ENCODE measurements around the gene EEF2KMT. TPM values are rescaled to one million over a fixed set of nuclear protein-coding genes. Genes with fewer than 3 reads are reported as not detected.
"Not testable (repeated sequence)": the region's sequence is repeated elsewhere in the genome, so short reads cannot be mapped to it uniquely, and the experiment has no call there.

The EEF2KMT gene, protein sequence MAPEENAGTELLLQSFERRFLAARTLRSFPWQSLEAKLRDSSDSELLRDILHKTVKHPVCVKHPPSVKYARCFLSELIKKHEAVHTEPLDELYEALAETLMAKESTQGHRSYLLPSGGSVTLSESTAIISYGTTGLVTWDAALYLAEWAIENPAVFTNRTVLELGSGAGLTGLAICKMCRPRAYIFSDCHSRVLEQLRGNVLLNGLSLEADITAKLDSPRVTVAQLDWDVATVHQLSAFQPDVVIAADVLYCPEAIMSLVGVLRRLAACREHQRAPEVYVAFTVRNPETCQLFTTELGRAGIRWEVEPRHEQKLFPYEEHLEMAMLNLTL
- total RNA-seq: 10 to 100 TPM in 3 of 4 donors, 1 to 10 TPM in 1; 10.0 to 15.6 (median 13.7) TPM

DNA sequence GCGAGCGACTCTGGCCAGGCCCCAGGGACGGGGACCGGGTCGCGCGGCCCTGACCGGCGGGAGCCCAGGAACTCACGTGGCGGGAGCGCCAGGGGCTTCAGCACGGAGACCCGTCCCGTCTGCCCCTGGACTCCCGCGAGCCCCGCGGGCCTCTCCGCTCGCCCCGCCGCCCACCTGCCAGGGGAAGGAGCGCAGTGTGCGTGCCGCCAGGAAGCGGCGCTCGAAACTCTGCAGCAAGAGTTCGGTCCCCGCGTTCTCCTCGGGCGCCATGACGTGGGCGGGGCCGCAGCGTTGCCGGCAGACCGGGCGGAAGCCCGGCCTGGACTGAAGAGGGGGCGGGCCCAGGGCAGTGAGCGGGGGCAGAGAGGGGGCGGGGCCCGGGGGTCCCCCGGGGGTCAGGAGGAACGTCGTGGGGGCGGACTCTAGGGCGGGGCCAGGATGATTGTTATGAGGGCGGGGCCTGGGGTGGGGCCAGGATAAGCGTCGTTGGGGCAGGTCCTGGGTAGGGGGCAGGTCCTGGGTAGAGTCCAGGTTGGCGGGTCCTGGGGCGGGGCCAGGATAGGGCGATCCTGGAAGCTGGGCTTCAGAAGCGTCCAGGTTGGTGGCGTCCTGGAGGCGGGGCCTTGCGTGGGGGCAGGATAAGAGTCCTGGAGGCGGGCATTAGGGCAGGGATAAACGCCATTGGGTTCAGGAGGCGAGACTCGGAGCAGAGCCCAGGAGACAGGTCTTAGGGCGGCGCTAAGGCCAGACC is at the start of gene EEF2KMT:
TSS of gene EEF2KMT (minus strand) at position 326 of the 751 bp plus-strand sequence. CDS start at position 270, 56 bp downstream.
- H3K27me3 ChIP-seq; intact Hi-C loops (cut with DNase I); H3K9me3 ChIP-seq; H3K36me3 ChIP-seq: not testable (repeated sequence)
- peak within 1 kb of the TSS; percentile 80 to 88 (median 84) for H3K27ac ChIP-seq (replicated peaks in 1 of 4)
- H3K4me1 ChIP-seq: peaks cover 0 to 14% (median 14%) of the 10 kb centered on the region in 4 donors
- H3K4me3 ChIP-seq: peak within 1 kb of the TSS; percentile 72 to 91 (median 84)
- peak; percentile 99 for DNase-seq (ENCODE audit: extremely low spot score)
- TF ChIP-seq POLR2AphosphoS5 (IDR thresholded peaks at IDR 0.05): peak; percentile 23 to 42
- WGBS: 0% methylated on average over 2 of the region's 67 CpGs

DNA sequence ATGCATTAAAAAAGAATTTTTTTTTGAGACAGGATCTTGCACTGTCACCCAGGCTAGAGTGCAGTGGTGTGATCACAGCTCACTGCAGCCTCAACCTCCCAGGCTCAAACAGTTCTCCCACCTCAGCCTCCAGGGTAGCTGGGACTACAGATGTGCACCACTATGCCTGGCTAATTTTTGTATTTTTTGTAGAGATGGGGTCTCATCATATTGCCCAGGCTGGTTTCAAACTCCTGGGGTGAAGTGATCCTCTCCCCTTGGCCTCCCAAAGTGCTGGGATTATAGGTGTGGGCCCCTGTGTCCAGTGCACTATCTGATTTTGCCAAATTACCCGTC is 47.0 kb upstream of the EEF2KMT start:
- H3K27me3 ChIP-seq: peaks cover 0 to 12% (median 0%) of the 10 kb centered on the region in 4 donors
- H3K27ac ChIP-seq (replicated peaks in 1 of 4); H3K4me3 ChIP-seq; H3K4me1 ChIP-seq; H3K36me3 ChIP-seq; DNase-seq (ENCODE audit: extremely low spot score); intact Hi-C loops (cut with DNase I); H3K9me3 ChIP-seq: not testable (repeated sequence)
- WGBS: 81% methylated on average over 1 of the region's 1 CpG

DNA sequence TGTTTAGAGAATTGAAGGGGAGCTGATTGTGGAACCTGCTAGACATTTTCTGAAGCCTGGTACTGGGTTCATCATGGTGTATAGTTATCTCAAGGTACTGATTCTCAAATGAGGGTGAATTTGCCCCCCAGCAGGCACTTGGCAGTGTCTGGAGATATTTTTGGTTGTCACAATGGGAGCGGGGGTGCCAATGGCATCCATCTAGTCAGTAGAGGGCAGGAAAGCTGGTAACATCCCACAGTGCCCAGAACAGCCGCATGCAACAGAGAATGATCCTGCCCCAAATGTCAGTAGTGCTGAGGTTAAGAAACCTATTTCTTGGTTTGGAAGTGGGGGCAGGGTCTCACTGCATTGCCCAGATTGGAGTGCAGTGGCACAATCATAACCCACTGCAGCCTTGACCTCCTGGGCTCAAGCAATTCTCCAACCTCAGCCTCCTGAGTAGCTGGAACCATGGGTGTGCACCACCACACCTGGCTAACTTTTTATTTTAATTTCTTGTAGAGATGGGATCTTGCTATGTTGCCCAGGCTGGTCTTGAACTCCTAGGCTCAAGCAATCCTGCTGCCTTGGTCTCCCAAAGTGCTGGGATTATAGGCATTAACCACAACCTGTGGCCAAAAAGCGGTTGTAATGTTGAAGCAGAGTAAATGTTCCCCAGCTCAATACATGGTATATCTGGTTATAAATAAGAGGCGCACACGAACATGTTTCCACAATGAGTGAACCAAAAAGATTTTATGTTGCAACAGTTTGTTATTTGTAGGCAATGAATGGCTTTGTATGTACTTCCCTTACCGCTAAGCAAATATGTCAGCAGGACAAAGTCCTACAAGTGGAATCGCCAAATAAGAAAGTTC is 46.4 kb upstream of the EEF2KMT start:
- Histone ChIP-seq H3K36me3 (no peaks in the 10 kb centered on the region), H3K27ac (replicated peaks in 1 of 4) (no peak overlapping the region), H3K4me3 (no peak overlapping the region), H3K27me3 (peaks cover 0 to 12% (median 0%) of the 10 kb centered on the region in 4 donors), H3K4me1 (no peaks in the 10 kb centered on the region), H3K9me3 (no peaks in the 10 kb centered on the region)
- WGBS: 80% methylated on average over 7 of the region's 7 CpGs
- no peak for DNase-seq (ENCODE audit: extremely low spot score)
- intact Hi-C loops (cut with DNase I): no loop called here
- TF ChIP-seq, protein P1, sequence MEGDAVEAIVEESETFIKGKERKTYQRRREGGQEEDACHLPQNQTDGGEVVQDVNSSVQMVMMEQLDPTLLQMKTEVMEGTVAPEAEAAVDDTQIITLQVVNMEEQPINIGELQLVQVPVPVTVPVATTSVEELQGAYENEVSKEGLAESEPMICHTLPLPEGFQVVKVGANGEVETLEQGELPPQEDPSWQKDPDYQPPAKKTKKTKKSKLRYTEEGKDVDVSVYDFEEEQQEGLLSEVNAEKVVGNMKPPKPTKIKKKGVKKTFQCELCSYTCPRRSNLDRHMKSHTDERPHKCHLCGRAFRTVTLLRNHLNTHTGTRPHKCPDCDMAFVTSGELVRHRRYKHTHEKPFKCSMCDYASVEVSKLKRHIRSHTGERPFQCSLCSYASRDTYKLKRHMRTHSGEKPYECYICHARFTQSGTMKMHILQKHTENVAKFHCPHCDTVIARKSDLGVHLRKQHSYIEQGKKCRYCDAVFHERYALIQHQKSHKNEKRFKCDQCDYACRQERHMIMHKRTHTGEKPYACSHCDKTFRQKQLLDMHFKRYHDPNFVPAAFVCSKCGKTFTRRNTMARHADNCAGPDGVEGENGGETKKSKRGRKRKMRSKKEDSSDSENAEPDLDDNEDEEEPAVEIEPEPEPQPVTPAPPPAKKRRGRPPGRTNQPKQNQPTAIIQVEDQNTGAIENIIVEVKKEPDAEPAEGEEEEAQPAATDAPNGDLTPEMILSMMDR (IDR thresholded peaks at IDR 0.05): no peak

DNA sequence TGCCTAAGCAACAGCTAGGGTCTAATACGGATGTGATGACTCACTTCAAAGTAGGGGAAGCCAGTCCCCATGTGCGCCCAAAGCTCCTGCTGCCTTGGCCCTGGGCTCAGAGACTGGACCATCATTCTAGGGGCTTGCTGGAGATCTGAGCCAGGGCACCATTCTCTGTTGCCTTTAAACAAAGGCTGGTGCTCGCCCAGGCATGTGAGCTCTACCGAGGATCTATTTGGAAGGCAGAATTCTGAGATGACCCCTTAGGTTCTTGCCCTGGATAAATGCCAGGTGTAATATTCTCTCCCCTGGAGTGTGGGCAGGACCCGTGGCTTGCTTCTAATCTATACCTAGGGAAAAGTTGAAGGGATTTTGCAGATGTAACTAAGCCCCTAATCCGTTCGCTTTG is 42.6 kb upstream of the EEF2KMT start:
- peaks cover 0 to 13% (median 0%) of the 10 kb centered on the region in 4 donors for H3K27me3 ChIP-seq
- H3K9me3 ChIP-seq; H3K4me3 ChIP-seq; H3K27ac ChIP-seq (replicated peaks in 1 of 4); DNase-seq (ENCODE audit: extremely low spot score); H3K36me3 ChIP-seq; intact Hi-C loops (cut with DNase I); H3K4me1 ChIP-seq: not testable (repeated sequence)
- 76% methylated on average over 7 of the region's 7 CpGs for WGBS

DNA sequence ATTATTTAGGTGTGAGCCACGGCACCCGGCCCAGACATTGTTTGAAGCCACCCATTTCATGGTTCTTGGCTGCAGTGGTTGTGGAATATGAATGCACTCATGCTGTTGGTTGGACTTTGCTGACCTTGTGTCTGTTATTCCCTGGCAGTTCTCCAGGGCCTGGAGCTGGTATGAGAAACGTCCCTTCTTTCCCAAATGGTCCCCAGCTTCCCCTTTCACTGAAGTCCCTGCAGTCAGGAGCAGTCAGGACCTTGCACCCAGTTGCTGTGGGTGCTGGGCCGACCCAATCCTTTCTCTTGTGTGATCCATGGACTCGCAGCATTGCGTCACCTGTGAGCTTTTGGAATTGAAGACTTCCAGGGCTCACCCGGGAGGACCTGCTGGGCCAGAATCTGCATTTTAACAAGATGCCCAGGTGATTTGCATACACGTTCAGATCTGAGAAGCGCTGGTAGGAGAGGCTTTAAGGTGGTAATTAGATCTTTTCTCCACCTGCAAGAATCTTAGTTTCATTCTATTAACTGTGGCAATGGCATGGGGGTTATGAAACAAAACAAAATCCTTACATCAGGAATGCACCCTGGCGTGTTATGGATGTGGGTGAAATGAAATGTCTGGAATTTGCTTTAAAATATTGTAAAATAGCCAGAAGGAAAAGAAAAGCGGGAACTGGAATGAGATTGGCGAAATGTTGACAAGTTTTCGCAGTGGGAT is 37.3 kb upstream of the EEF2KMT start:
- H3K27ac ChIP-seq (replicated peaks in 1 of 4); intact Hi-C loops (cut with DNase I); H3K4me3 ChIP-seq; H3K36me3 ChIP-seq; H3K9me3 ChIP-seq; DNase-seq (ENCODE audit: extremely low spot score); H3K27me3 ChIP-seq; H3K4me1 ChIP-seq: not testable (repeated sequence)
- 45% methylated on average over 10 of the region's 13 CpGs for WGBS

DNA sequence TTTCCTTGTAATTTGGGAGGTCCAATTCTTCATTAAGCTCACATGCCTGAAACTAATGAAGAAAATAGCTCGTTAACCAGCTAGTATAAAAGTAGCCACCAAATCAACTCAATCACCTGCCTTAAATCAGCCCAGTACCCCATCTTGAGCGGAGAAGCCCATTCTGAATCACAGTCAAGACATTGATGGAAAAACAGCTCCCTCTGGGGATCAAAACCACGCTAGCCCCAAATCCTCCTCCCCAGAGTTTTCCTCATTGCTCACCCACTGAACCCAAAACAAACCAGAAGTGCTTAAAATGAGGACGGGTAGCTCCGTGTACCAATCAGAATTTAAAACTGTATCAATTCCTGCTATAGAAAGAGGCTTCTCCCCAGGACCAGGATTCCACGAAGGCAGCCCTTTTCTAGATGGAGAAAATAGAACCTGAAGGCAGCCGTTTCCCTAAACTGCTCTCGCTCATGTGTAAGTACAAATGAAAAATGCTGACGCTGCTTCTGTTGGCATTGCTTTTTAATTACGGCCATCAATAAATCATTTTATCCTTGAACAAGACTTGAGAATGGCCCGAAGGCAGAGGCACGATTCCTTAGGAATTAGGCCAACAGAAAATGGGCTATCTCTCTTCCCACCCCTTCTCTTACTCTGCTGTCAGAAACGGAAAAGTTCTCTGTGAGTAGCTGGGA is 35.5 kb upstream of the EEF2KMT start:
- intact Hi-C loops (cut with DNase I); H3K9me3 ChIP-seq; H3K27ac ChIP-seq (replicated peaks in 1 of 4); H3K4me1 ChIP-seq; H3K4me3 ChIP-seq; DNase-seq (ENCODE audit: extremely low spot score); H3K36me3 ChIP-seq; H3K27me3 ChIP-seq: not testable (repeated sequence)
- whole genome bisulfite sequencing: 45% methylated on average over 13 of the region's 13 CpGs

DNA sequence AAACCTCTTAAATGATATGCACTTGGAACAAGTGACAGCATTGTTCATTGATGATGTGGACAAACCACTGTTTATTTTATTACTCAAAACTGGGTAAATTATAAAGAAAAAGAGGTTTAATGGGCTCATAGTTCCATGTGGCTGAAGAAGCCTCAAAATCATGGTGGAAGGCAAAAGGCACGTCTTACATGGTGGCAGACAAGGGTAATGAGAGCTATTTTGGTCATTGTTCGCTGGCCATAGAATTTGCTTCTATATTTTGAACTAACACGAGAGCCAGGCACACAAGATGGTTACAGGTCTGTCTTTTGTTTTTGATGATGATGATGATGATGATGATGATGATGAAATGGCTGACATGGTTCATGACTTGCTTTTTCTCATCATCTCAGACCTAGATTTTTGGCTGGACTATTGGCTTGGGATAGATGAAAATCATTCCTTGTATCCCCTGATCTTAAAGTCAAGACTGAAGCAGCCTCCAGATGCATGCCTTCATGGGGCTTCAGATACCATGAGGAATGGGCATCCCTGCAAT is 33.9 kb upstream of the EEF2KMT start:
- H3K36me3 ChIP-seq; H3K9me3 ChIP-seq; H3K27ac ChIP-seq (replicated peaks in 1 of 4); H3K4me3 ChIP-seq; DNase-seq (ENCODE audit: extremely low spot score); H3K4me1 ChIP-seq; intact Hi-C loops (cut with DNase I): not testable (repeated sequence)
- H3K27me3 ChIP-seq: peaks cover 0 to 17% (median 0%) of the 10 kb centered on the region in 4 donors
- WGBS: 65% methylated on average over 3 of the region's 3 CpGs

DNA sequence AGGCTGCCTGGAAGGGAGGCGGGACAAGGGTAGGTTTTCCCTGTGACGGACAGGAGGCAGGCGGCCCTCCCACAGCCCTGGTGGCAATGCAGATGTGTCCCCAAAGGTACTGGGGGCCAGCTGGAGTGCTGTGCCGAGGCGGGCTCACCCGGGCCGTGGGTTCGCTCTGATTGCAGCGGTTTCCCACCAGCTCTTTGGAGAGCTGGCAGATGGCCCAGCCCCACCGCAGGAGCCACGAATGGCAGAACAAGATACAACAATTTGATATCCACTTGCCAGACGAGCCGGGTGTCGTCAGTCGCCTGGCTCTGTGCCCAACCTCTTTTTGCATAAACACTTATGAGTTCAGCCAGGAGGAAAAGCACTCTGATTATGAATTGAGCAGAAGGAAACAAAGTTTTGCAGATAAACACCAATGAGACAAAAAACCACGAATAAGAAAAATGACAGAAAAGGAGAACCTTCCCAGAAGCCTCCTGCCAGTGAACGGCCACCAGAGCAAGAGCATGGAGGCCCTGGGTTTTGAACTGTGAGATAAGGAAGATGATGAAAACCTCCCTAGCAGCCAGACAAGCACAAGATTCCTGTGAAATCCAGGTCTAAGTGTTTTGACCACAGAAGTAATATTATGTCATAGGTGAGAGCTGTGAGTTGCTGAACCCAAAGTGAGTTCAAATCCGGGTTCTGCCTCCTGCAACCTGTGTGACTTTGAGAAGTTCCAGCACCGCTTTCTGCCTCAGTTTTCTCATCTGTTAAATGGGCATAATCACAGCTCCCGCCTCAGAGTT is 19.9 kb upstream of the EEF2KMT start:
- Histone ChIP-seq H3K4me3 (peak overlapping the region; percentile 18 to 39 (median 26)), H3K4me1 (peaks cover 5 to 12% (median 9%) of the 10 kb centered on the region in 4 donors)
- 18% methylated on average over 20 of the region's 20 CpGs for WGBS
- H3K36me3 ChIP-seq; intact Hi-C loops (cut with DNase I); H3K9me3 ChIP-seq; H3K27me3 ChIP-seq; DNase-seq (ENCODE audit: extremely low spot score); H3K27ac ChIP-seq (replicated peaks in 1 of 4): not testable (repeated sequence)

DNA sequence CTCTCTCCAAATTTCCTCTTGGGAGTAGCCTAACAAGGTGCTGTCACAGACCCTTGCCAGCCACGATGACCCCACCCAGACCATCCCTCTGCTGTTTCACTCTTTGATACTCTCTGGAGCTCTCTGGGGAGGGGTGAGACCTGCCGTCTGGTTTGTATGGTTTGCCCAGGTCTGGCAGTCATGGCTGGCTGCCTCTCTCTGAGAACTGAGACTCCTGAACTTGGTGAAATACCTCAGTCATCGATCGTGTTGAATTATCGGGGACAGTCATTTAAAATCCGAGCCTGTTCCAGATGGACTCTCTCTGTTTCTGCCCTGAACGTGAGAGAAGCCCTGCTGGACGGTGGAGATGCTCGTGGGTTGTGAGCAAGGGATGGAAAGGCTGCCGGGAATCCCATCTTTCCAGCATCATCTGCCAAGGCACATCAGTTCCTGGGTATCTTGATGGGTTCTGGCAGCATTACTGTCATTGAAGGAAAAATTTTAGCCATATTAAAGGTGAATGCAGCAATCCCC is 19.2 kb upstream of the EEF2KMT start:
- Histone ChIP-seq H3K4me1 (peaks cover 5 to 12% (median 9%) of the 10 kb centered on the region in 4 donors), H3K4me3 (peak overlapping the region in 1 of 4 donors; percentile 23)
- H3K36me3 ChIP-seq; H3K27me3 ChIP-seq; DNase-seq (ENCODE audit: extremely low spot score); intact Hi-C loops (cut with DNase I); H3K9me3 ChIP-seq; H3K27ac ChIP-seq (replicated peaks in 1 of 4): not testable (repeated sequence)
- WGBS: 38% methylated on average over 9 of the region's 10 CpGs
